GM19035 (cell line): ENCODE data around the gene LMBRD1.

Experiments used
- ATAC-seq: cut with Tn5 transposase; IDR thresholded peaks from one replicate; pipeline ENCODE4 v1.9.1; 2021; ENCODE audit not compliant: unreplicated experiment

The LMBRD1 gene

DNA sequence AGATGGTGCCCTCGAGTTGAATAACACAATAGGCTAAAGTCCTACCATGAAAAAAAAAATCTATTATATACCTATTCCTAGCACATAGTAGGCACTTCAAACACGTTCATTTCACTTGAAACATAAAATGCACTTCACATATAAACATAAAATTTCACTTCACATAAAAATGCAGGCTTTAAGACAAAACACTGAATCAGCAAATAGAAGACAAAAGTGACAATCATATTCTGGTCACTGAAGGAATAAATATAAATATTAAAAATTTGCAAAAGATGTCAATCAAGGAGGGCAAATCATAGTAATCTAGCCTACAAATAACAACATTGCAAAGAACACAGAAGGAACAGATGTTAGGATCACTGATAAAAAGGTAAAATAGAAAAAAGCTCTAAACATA, 153.1 kb downstream of the LMBRD1 start:
- no peak for ATAC-seq

DNA sequence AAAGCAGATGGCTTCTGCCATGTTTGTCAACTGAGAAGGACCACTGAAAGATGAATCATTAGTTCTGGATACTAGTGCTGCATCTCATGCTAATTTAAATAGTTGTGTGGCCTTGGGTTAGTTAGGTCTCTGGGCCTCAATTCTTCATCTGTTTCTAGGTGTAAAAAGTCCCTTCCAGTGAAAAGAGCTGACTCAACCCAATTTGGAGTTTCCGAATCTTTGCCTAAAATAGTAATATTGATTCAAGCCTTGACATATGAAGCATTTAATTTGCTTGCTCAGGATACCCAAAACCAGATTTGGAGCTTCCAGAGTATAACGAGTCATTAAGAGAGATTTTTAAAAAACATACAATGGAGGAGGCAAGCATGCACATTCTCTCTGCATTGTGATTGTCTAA, 163.9 kb downstream of the LMBRD1 start:
- ATAC-seq = no peak

DNA sequence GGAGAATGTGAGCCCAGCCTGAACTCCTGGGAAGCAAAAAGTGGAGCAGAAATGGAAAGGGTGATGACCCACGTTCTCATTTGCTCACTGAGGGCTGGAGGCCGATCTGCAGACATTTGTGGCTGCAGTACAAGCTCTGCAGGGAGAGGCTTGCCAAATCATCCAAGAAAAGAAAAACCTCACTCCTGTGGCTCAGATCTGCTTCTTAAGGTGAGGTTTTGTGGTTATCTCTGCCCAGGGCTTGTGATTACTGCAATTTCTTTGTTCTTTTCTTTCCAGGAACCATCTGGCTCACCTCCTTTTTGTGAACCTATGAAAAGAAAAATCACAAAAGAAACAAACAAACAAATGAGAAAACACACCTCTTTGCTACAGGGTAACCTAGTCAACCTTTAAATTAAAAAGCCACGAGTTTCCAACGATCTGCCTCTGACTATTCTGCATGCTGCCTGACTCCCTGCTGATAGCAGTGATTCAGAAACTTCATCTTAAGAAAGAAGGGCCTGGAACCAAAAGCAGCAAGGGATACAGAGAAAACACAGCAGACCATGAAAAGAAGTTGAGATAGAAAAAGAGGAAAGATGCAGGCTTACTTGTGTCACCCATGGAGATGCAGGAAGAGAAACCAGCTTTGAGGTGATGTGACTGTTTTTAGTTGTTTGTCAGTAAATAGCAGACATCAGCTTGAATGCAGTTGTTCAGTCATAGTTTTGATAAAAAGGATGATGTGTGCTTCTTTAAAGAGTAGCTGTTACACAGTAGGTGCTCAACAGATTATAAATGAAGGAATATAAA, 165.1 kb downstream of the LMBRD1 start:
- no peak for ATAC-seq

DNA sequence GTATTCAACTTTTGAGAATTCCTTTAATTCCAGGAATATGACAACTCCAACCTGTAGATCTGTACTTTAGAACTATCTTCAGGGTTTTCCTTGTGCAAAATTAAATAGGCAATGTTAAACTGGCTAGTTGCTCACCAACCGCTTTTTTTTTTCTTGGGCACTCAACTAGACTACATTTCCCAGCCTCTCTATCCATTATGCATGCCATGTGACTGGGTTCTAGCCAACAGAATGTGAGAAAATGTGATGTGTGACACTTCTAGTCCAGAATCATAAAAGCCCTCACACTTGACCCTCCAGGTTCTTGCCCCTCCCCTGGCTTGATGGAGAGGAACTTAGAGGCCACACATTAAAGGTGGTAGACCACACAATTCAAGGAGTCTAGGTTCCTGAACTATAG, 166.0 kb downstream of the LMBRD1 start:
- no peak for ATAC-seq

DNA sequence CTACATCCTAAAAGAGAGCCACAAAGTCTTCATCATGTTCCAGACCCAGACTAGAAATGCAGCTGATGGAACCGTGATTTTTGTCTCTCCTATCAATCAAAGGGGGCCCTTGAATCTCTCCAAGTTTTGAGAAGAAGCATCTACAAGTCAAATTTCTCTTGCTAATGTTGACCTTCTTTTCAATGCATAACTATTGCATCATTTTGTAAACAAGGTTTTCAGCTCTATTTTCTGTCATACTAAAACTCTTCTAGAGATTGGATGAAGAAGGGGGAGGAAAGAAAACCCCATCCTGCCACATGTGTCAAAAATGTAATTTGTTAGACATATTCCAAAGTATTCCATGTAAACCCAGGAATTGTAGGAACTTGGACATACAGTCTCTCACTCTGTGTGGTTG, 169.2 kb downstream of the LMBRD1 start:
- no peak for ATAC-seq

DNA sequence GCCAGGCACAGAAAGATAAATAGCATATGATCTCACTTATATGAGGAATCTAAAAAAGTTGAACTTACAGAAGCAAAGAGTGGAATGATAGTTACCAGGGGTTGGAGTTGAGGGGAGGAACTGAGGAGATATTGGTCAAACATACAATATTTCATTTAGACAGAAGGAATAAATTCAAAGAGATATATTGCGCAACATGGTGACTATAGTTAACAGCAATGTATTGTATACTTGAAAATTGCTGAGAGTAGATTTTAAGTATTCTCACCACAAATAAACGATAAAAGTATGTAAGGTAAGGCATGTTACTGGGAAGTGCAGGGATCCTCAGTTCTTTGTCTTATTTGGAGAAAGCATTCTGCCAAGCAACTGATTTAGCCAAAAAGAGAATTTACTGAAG, 171.9 kb downstream of the LMBRD1 start:
- no peak for ATAC-seq
